HL-60 (cell line): ENCODE data around the gene KRT73.

Experiments used
- CTCF ChIP-seq: IDR thresholded peaks from one replicate; pipeline ENCODE4 v1.5.1; 2011; ENCODE audit warnings: low read length, control low read depth, inconsistent platforms; ENCODE audit not compliant: insufficient read depth
- GABPA ChIP-seq: IDR thresholded peaks from 2 replicates; pipeline ENCODE4 v1.6.1; 2012; ENCODE audit warnings: low read depth
- POLR2AphosphoS5 ChIP-seq: IDR thresholded peaks from 2 replicates; pipeline ENCODE4 v1.6.1; 2012; ENCODE audit warnings: low read depth
- SPI1 ChIP-seq: IDR thresholded peaks from 2 replicates; pipeline ENCODE4 v1.6.1; 2012; ENCODE audit warnings: low read depth, mild to moderate bottlenecking, borderline replicate concordance
- TF ChIP-seq, protein P1 (sequence below): IDR thresholded peaks from 2 replicates; pipeline ENCODE4 v1.6.1; 2012; ENCODE audit warnings: low read depth; ENCODE audit not compliant: insufficient replicate concordance

GRCh38 chr12:52584156-52584682 is 34.1 kb downstream of the KRT73 start:
- TF ChIP-seq CTCF (no peak), POLR2AphosphoS5 (no peak), GABPA (no peak), SPI1 (no peak)
- TF ChIP-seq, protein P1, sequence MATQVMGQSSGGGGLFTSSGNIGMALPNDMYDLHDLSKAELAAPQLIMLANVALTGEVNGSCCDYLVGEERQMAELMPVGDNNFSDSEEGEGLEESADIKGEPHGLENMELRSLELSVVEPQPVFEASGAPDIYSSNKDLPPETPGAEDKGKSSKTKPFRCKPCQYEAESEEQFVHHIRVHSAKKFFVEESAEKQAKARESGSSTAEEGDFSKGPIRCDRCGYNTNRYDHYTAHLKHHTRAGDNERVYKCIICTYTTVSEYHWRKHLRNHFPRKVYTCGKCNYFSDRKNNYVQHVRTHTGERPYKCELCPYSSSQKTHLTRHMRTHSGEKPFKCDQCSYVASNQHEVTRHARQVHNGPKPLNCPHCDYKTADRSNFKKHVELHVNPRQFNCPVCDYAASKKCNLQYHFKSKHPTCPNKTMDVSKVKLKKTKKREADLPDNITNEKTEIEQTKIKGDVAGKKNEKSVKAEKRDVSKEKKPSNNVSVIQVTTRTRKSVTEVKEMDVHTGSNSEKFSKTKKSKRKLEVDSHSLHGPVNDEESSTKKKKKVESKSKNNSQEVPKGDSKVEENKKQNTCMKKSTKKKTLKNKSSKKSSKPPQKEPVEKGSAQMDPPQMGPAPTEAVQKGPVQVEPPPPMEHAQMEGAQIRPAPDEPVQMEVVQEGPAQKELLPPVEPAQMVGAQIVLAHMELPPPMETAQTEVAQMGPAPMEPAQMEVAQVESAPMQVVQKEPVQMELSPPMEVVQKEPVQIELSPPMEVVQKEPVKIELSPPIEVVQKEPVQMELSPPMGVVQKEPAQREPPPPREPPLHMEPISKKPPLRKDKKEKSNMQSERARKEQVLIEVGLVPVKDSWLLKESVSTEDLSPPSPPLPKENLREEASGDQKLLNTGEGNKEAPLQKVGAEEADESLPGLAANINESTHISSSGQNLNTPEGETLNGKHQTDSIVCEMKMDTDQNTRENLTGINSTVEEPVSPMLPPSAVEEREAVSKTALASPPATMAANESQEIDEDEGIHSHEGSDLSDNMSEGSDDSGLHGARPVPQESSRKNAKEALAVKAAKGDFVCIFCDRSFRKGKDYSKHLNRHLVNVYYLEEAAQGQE: no peak
